GM12891 (cell line): ENCODE data around the gene DDRGK1.

ENCODE experiments used
- POLR2A ChIP-seq: IDR thresholded peaks from 2 replicates; pipeline ENCODE4 v1.6.1; 2011; ENCODE audit warnings: low read depth, low read length, control low read depth
- POLR2AphosphoS5 ChIP-seq: IDR thresholded peaks from 2 replicates; pipeline ENCODE4 v1.6.1; 2011; ENCODE audit warnings: low read depth, low read length, control low read depth
- TAF1 ChIP-seq: IDR thresholded peaks from 2 replicates; pipeline ENCODE4 v1.6.1; 2011; ENCODE audit warnings: low read depth, low read length, control low read depth

GRCh38 chr20:3171391-3172125 lies 32.9 kb downstream of the DDRGK1 start:
- no peak for TF ChIP-seq POLR2AphosphoS5
- TF ChIP-seq POLR2A, result no peak
- TF ChIP-seq TAF1, result no peak
